DOHH2 (cell line): ENCODE results near the gene ADGRL4.

Source experiments
- H3F3A ChIP-seq: fragments of 200-600 bp; sonication (generic), shearing (Covaris generic); 2 replicates; pipeline ENCODE4 v1.6.0; 2016; ENCODE audit warnings: antibody characterized with exemption, mild to moderate bottlenecking; ENCODE audit not compliant: control insufficient read depth, insufficient read depth
- H3K27ac ChIP-seq: fragments of 200-600 bp; sonication (generic); 2 replicates; pipeline ENCODE4 v1.5.1; 2014; ENCODE audit warnings: low read depth, mild to moderate bottlenecking, low read length, moderate library complexity
- H3K27me3 ChIP-seq: fragments of 200-600 bp; sonication (generic); 2 replicates; pipeline ENCODE4 v1.6.1; 2014; ENCODE audit warnings: mild to moderate bottlenecking, low read length, mixed read lengths; ENCODE audit not compliant: control insufficient read depth
- H3K36me3 ChIP-seq: fragments of 200-600 bp; sonication (generic); 2 replicates; pipeline ENCODE4 v1.6.1; 2014; ENCODE audit warnings: mild to moderate bottlenecking, low read length, moderate library complexity, mixed read lengths; ENCODE audit not compliant: control insufficient read depth
- H3K4me1 ChIP-seq: fragments of 200-600 bp; sonication (generic); 2 replicates; pipeline ENCODE4 v1.6.1; 2014; ENCODE audit warnings: mild to moderate bottlenecking, low read length, mixed read lengths; ENCODE audit not compliant: control insufficient read depth
- H3K4me2 ChIP-seq: fragments of 200-600 bp; sonication (generic); 2 replicates; pipeline ENCODE4 v1.6.0; 2014; ENCODE audit warnings: mild to moderate bottlenecking, low read length, moderate library complexity
- H3K4me3 ChIP-seq: fragments of 200-600 bp; sonication (generic); 2 replicates; pipeline ENCODE4 v1.5.1; 2014; ENCODE audit warnings: mild to moderate bottlenecking, low read length, mixed read lengths
- H3K79me2 ChIP-seq: fragments of 200-600 bp; sonication (generic); 2 replicates; pipeline ENCODE4 v1.6.1; 2014; ENCODE audit warnings: mild to moderate bottlenecking, low read length, mixed read lengths; ENCODE audit not compliant: control insufficient read depth
- H3K9me2 ChIP-seq: fragments of 200-600 bp; sonication (generic); replicated peaks from 2 replicates; pipeline ENCODE4 v1.6.1; 2014; ENCODE audit warnings: mild to moderate bottlenecking, low read length, mixed read lengths; ENCODE audit not compliant: control insufficient read depth
- H3K9me3 ChIP-seq: fragments of 200-600 bp; sonication (generic); 2 replicates; pipeline ENCODE4 v1.6.1; 2014; ENCODE audit warnings: antibody characterized with exemption, low read length, mixed read lengths; ENCODE audit not compliant: control insufficient read depth, insufficient read depth
- H4K20me1 ChIP-seq: fragments of 200-600 bp; sonication (generic); 2 replicates; pipeline ENCODE4 v1.6.0; 2014; ENCODE audit warnings: low read depth, mild to moderate bottlenecking, antibody characterized with exemption, low read length, moderate library complexity; ENCODE audit not compliant: control insufficient read depth, insufficient read depth
- EZH2phosphoT487 ChIP-seq: fragments of 200-600 bp; sonication (generic); IDR thresholded peaks from 2 replicates; pipeline ENCODE4 v1.6.1; 2017; ENCODE audit warnings: borderline replicate concordance, mild to moderate bottlenecking, antibody characterized with exemption, low read length, moderate library complexity, mixed read lengths
- TF ChIP-seq, protein P1 (sequence below): fragments of 200-600 bp; sonication (generic); IDR thresholded peaks from one replicate; pipeline ENCODE4 v1.5.1; 2014; ENCODE audit warnings: antibody characterized with exemption, mild to moderate bottlenecking, low read depth, low read length; ENCODE audit not compliant: poor library complexity, severe bottlenecking

ADGRL4 gene

DNA sequence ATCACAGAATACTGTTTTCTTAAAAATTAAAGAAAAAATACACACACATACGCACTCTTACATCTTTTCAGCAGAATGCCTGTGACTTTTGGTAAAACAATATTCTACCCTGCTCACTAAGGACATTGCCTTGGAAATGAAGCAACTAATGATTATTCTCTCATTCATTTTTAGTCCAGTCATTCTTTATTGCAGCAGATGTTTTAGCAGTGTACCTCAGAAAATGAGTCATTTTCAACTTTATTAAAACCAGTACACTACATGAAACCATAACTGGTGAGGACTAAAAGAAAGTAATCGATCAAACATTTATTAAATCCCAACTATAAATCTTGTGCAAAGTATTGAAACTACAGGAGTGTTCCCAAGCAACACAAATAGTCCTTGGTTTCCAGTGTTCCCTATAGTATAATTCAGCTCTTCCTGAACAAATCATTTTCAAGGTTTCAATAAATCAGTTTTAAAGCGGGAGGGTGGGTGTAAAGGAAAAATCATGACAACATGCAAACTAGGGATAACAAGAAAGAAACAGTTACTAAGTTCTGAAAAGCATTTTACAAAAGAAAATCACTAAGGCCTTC, 114.2 kb downstream of the ADGRL4 start:
- H3K4me3 ChIP-seq: no peak overlapping the region
- H3K27ac ChIP-seq: no peak overlapping the region
- no peaks in the 10 kb centered on the region for H3K4me1 ChIP-seq
- TF ChIP-seq EZH2phosphoT487: no peak
- TF ChIP-seq, protein P1, sequence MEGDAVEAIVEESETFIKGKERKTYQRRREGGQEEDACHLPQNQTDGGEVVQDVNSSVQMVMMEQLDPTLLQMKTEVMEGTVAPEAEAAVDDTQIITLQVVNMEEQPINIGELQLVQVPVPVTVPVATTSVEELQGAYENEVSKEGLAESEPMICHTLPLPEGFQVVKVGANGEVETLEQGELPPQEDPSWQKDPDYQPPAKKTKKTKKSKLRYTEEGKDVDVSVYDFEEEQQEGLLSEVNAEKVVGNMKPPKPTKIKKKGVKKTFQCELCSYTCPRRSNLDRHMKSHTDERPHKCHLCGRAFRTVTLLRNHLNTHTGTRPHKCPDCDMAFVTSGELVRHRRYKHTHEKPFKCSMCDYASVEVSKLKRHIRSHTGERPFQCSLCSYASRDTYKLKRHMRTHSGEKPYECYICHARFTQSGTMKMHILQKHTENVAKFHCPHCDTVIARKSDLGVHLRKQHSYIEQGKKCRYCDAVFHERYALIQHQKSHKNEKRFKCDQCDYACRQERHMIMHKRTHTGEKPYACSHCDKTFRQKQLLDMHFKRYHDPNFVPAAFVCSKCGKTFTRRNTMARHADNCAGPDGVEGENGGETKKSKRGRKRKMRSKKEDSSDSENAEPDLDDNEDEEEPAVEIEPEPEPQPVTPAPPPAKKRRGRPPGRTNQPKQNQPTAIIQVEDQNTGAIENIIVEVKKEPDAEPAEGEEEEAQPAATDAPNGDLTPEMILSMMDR: no peak
- H3K79me2 ChIP-seq: no peaks in the 10 kb centered on the region
- H3K9me3 ChIP-seq: no peaks in the 10 kb centered on the region
- no peaks in the 10 kb centered on the region for H3K27me3 ChIP-seq
- no peaks in the 10 kb centered on the region for H3K9me2 ChIP-seq
- H3K36me3 ChIP-seq: no peaks in the 10 kb centered on the region
- H4K20me1 ChIP-seq: no peaks in the 10 kb centered on the region; the same call in 1 of the 2 replicates
- no peak overlapping the region for H3K4me2 ChIP-seq
- H3F3A ChIP-seq: no peaks in the 10 kb centered on the region

DNA sequence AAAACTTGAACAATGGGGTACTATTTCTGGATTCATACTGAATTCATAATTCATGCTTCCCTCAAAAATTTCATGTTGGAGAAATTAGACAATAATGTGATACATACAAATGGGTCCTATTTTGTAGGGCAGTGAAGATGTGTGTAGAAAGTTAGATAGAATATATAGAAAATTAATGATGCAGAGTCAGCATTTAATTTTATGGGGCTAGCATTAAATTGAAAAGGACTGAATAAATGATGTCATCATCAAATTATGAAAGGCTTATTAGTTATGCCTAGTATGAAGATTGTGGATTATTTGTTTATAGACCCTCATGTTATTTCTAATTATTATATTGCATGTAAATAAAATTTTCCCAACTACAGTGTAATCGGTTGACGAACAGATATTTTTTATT, 119.1 kb downstream of the ADGRL4 start:
- no peak for TF ChIP-seq EZH2phosphoT487
- TF ChIP-seq, protein P1: no peak
- H4K20me1 ChIP-seq: no peaks in the 10 kb centered on the region

GRCh38 chr1:78884685-78885452, 121.7 kb downstream of the ADGRL4 start:
- Histone ChIP-seq H3K27me3 (no peaks in the 10 kb centered on the region), H3K4me1 (no peaks in the 10 kb centered on the region), H3K27ac (no peak overlapping the region), H3K4me2 (no peak overlapping the region), H3K36me3 (no peaks in the 10 kb centered on the region), H4K20me1 (no peaks in the 10 kb centered on the region), H3K9me3 (no peaks in the 10 kb centered on the region), H3K4me3 (no peak overlapping the region), H3F3A (no peaks in the 10 kb centered on the region), H3K79me2 (no peaks in the 10 kb centered on the region), H3K9me2 (no peaks in the 10 kb centered on the region)
- TF ChIP-seq, protein P1: no peak
- TF ChIP-seq EZH2phosphoT487: no peak

More for the DNA sequence above, 119.1 kb downstream of the ADGRL4 start:
- Histone ChIP-seq H3K9me3 (no peaks in the 10 kb centered on the region), H3K27ac (no peak overlapping the region), H3K9me2 (no peaks in the 10 kb centered on the region), H3F3A (no peaks in the 10 kb centered on the region), H3K27me3 (no peaks in the 10 kb centered on the region), H3K79me2 (no peaks in the 10 kb centered on the region), H3K36me3 (no peaks in the 10 kb centered on the region), H3K4me1 (no peaks in the 10 kb centered on the region), H3K4me3 (no peak overlapping the region), H3K4me2 (no peak overlapping the region)
